Sigmoid colon (tissue), 4 donors: Measurements from ENCODE around the gene USP1.

ENCODE experiments used
- EP300 ChIP-seq, 4 donors: sonication (generic); formaldehyde crosslinking; IDR thresholded peaks; one replicate each; pipeline ENCODE4 v1.6.1; 2017; ENCODE audit warnings: antibody characterized with exemption in 4 of 4
- POLR2A ChIP-seq, 2 donors: fragments of 450-650 bp; IDR thresholded peaks; one replicate each; pipeline ENCODE4 v1.6.1; 2016; ENCODE audit warnings: antibody characterized with exemption in 2 of 2, mild to moderate bottlenecking in 2 of 2, moderate library complexity in 2 of 2
- POLR2AphosphoS5 ChIP-seq, 4 donors: sonication (generic); formaldehyde crosslinking; IDR thresholded peaks; one replicate each; pipeline ENCODE4 v1.6.1; 2017; ENCODE audit warnings: antibody characterized with exemption in 4 of 4
- TF ChIP-seq, protein P1 (sequence below), 4 experiments: fragments of 450-650 bp in 3 of 4; fragments of 200-600 bp in 1 of 4; IDR thresholded peaks; one replicate each; pipeline ENCODE4 v1.5.1; 2016 to 2019; ENCODE audit warnings: antibody characterized with exemption in 4 of 4, mild to moderate bottlenecking in 3 of 4, moderate library complexity in 2 of 4

DNA sequence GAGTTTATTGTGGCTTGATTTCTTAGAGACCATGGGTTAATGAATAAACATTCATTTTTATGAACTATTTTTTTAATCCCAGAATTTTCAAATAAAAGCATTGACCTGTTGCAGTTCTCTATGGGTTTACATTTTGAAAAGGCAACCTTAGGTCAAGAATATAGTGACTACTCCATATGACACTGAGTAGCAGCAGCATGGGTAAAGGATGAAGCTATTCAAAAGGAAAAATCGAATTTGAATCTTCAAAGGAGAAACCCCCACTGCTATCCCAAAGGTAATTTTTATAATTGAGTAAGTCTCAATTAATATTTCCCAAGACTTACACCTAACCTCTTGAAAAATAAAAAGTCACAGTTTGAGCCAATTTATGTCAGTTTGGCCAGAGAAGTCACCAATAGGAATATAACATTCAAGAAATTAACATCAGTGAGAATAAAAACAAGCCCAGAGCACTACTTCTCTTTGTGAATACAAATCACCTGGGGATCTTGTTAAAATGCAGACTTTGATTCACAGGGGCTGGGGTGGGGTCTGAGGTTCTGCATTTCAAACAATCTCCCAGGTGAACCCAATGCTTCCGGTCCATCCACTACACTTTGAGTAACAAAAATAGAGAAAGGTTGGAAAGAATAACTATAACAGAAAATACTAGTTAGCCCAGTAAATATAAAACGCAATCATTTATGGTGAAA is 39.8 kb downstream of the USP1 start:
- TF ChIP-seq, protein P1, sequence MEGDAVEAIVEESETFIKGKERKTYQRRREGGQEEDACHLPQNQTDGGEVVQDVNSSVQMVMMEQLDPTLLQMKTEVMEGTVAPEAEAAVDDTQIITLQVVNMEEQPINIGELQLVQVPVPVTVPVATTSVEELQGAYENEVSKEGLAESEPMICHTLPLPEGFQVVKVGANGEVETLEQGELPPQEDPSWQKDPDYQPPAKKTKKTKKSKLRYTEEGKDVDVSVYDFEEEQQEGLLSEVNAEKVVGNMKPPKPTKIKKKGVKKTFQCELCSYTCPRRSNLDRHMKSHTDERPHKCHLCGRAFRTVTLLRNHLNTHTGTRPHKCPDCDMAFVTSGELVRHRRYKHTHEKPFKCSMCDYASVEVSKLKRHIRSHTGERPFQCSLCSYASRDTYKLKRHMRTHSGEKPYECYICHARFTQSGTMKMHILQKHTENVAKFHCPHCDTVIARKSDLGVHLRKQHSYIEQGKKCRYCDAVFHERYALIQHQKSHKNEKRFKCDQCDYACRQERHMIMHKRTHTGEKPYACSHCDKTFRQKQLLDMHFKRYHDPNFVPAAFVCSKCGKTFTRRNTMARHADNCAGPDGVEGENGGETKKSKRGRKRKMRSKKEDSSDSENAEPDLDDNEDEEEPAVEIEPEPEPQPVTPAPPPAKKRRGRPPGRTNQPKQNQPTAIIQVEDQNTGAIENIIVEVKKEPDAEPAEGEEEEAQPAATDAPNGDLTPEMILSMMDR (IDR thresholded peaks at IDR 0.05): no peak
- no peak for TF ChIP-seq POLR2A (IDR thresholded peaks at IDR 0.05)
- no peak for TF ChIP-seq POLR2AphosphoS5 (IDR thresholded peaks at IDR 0.05)
- no peak for TF ChIP-seq EP300 (IDR thresholded peaks at IDR 0.05)
